ACHN (cell line): ENCODE measurements around the gene ZSCAN22.
"Not testable (repeated sequence)": the region's sequence is repeated elsewhere in the genome, so short reads cannot be mapped to it uniquely, and the experiment has no call there.

Experiments used
- DNase-seq: peaks from one replicate; pipeline ENCODE4 v3.0.0-alpha.2; 2015
- in situ Hi-C: cut with HindIII; loops from 2 replicates; pipeline ENCODE4 v1.10.0; 2017; ENCODE audit warnings: low sequenced_read_pairs, low pct_ligation_motif_present, low pct_unique_long_range_greater_than_20kb

ZSCAN22 gene

DNA sequence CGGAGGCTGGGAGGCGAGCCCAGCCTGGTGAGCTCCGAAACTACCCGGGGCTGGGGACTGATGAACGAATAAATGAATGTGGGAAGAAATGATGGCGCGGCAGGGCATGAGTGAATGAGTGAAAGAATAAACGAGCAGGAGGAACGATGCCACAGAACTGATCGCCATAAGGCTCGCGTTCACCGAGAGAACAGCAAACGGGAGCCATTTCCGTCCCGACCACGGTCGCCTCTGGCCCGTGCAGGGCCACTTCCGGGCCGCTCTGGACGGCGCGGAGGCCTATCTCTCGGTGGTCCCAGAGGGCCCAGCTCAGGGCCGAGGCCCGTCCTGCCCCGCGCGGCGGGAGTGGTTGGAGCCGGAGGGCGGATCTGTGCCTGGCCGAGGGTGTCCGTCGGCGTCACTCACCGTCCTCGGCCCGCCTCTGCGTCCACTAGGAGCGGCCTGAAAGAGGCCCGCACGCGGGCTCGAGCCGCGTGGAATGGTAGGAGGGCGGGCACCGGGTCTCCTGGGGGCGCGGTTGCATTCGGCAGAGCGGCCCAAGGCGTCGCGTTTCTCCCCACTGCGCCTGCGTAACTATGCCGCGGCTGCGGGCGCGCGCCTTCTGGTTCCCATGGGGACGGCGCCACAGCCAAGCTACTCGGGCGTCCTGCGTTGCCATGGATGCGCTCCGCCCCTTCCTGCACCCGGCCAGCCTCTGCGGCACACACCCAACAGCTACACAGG is 35.6 kb downstream of the ZSCAN22 start, which contains the start of gene ZNF497:
Gene ZNF497, minus strand, starts transcription at position 480 of the 723 bp plus-strand sequence. CDS start 5,116 bp downstream, outside the sequence.
- DNase-seq: peak; percentile 94
- in situ Hi-C loops: no loop called here

DNA sequence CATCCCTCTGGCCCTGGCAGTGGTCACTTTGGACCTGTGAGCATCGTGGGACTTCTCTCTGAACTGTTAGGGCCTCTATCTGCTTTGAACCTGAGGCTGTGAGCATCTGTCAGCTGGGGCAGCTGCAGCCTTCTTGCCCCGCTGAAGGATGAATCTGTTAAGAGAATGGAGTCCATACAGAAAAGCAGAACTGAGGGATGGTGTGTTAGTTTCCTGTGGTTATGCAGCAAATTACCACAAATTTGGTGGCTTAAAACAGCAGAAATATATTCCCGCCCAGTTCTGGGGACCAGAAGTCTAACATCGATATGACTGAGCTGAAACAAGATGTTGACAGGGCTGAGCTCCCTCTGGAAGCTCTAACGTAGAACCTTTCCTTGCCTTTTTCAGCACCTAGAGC is 37.4 kb downstream of the ZSCAN22 start:
- DNase-seq: no peak
- in situ Hi-C loops: no loop called here

DNA sequence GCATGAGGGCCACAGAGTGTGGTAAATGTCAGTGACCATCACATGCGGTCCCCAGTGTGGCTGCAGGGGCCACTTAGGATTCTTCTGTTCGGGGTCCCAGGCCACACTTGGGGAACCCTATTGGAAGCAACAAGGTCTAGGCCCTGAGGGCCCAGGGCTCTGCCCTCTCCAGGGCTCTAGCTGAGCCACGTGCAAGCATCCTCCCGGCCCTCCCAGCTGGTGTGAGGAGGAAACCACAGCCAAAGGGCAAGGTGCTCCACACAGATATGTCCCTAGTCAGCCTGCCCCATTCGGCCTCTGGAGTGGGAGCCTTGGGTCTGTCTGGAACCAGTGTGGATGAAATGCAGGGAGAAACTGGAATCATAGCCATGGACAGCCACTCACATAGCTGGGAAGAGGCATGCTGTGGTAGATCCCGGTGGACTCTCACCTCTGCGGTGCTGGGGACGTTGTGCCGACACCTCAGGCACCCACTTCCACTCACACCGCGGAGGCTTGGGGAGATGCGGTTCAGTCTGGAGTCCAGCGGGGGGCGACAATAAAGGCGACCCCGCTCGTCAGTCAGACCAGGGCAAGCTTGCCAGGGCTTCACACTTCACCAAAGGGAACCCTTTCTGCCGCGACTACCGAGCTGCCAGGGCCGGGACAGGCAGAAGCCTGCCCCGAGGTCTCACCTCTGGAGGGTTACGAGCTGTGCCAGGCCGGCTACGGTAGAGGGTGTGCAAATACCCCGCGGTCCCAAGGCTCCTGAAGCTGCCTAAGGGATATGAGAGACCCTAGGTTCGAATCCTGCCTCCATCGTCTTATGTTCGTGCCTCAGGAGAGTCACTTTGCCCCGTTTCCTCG is 40.0 kb downstream of the ZSCAN22 start:
- no peak for DNase-seq
- in situ Hi-C loops: no loop called here

GRCh38 chr19:58367698-58368454 is 41.1 kb downstream of the ZSCAN22 start:
- in situ Hi-C loops: no loop called here
- DNase-seq: no peak

- in situ Hi-C loops: no loop called here
- DNase-seq: no peak
Measured at GRCh38 chr19:58368561-58369360, 42.0 kb downstream of the ZSCAN22 start.

- in situ Hi-C loops: no loop called here
- DNase-seq: no peak
Measured at GRCh38 chr19:58372311-58373133, 45.7 kb downstream of the ZSCAN22 start.

DNA sequence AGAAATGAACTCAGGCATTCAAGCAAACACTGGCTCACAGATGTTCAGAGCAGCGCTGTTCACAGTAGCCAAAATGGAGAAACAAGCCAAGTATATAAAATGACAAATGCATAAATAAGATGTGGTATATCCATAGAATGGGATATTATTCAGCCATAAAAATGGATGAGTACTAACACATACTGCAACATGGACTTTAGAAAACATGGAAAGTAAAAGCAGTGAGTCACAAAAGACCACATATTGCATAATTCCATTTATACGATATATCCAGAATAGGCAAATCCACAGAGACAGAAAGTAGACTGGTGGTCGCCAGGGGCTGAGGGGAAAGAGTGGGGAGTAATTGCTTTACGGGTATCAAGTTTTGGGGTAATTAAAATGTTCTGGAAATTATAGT is 47.4 kb downstream of the ZSCAN22 start:
- in situ Hi-C loops: no loop called here
- no peak for DNase-seq

- in situ Hi-C loops, DNase-seq: not testable (repeated sequence)
Measured at GRCh38 chr19:58376724-58377123, 49.9 kb downstream of the ZSCAN22 start.

DNA sequence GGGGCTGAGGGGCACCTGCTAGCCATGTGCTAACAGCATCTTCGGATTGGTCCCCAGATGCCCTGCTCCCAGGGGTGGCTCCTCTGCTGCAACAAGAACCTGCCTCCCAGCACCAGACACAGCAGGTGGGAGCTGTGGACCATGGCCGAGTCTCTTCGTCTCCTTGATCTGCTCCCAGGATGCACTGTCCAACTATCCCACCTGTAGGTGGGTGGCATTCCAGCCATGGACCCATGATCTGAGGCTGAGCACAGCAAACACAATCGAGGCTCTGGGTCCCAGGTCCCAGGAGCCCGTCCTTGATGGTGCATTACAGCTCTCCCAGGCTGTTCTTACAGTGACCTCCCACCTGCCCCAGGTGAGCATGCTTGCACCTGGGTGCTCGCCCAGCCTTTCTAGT is 52.5 kb downstream of the ZSCAN22 start:
- in situ Hi-C loops: no loop called here
- DNase-seq: no peak

DNA sequence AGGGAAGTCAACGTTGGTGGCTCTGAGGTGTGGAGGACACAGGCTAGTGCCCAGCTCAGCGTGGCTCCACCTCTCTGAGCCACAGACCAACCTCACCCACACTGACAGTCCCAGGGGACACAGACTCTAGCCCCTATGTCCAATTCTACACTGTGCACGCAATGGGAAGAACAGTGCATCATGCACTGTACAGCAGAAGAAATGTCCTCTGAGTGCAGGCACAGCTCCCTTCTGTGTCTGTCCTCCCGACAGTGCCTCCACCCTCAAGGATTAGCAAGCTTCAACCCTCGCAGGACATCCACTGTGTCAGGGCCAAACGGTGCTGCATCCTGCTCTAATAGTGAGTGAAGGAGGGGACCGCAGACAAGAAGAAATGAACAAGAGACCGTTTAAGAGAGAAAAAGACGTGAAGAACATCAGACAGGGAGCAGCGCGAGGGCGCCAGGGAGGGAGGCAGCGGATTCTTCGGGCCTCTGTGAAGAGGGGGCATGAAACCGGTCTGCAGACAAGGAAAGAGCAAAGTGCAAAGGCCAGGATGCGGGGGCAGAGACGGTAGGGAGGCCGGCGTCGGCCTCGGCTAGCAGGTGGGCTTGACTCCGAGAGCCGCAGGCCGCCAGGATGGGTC is 53.4 kb downstream of the ZSCAN22 start:
- in situ Hi-C loops: no loop called here
- no peak for DNase-seq

DNA sequence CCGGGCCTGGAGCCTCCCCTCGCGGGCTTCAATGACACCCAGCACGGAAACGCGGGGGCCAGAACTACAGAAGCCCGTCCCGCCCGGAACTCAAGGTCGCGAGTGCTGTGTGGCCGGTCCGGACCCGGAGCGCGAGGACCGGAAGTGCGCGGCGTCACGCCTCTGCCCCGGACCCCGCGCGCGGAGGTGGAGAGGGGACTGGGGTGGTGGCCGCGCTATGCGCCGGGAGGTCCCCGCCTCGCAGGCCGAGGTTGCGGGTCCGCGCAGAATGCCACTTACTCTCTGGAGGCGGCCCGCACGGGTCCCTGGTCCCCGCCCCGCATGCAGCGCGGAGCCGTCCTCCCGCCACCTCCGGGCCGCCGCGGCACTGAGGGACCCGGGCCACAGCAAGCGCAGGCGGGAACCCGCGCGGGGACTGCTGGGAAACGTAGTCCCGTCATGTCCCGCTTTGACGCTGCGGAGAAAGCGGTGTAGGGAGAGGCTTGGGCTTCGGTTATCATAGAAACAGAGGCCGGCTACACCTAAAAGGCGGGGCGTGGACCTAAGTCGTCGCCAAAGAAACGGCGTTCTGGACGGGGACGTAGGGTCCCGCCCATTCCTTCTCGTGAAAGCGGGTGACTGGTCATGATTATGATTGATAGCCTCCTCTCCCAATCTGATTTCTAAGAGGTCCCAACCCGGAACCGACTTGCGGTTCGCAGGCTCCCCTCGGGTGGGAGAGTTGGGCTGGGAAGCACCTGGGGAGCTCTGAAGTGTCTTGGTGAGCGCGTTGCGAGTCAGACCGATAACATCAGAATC is 54.1 kb downstream of the ZSCAN22 start, which contains the start of gene ZNF837:
Gene ZNF837, minus strand, starts transcription at position 369 of the 798 bp plus-strand sequence. CDS start 11,698 bp downstream, outside the sequence.
- peak; percentile 99 for DNase-seq
- in situ Hi-C loops: no loop called here

- DNase-seq: no peak
- in situ Hi-C loops: no loop called here
Measured at GRCh38 chr19:58381460-58382212, 54.8 kb downstream of the ZSCAN22 start.

- DNase-seq: no peak
- in situ Hi-C loops: no loop called here
Measured at GRCh38 chr19:58382997-58383603, 56.3 kb downstream of the ZSCAN22 start.

GRCh38 chr19:58385313-58385890 is 58.6 kb downstream of the ZSCAN22 start:
- in situ Hi-C loops: no loop called here
- DNase-seq: no peak
